Thyroid gland (tissue), 4 donors: Measurements from ENCODE around the gene PIGM.

Experiments used
- POLR2A ChIP-seq, 2 donors: fragments of 450-650 bp; IDR thresholded peaks; one replicate each; pipeline ENCODE4 v1.6.1; 2017; ENCODE audit warnings: antibody characterized with exemption in 2 of 2, mild to moderate bottlenecking in 2 of 2, moderate library complexity in 1 of 2
- TF ChIP-seq, protein P1 (sequence below), 6 experiments: fragments of 200-600 bp in 3 of 6; fragments of 450-650 bp in 3 of 6; sonication (generic) in 3 of 6; IDR thresholded peaks; one replicate each; pipeline ENCODE4 v1.5.1; 2016 to 2019; ENCODE audit warnings: antibody characterized with exemption in 6 of 6, mild to moderate bottlenecking in 2 of 6, inconsistent platforms in 1 of 6, moderate library complexity in 1 of 6

DNA sequence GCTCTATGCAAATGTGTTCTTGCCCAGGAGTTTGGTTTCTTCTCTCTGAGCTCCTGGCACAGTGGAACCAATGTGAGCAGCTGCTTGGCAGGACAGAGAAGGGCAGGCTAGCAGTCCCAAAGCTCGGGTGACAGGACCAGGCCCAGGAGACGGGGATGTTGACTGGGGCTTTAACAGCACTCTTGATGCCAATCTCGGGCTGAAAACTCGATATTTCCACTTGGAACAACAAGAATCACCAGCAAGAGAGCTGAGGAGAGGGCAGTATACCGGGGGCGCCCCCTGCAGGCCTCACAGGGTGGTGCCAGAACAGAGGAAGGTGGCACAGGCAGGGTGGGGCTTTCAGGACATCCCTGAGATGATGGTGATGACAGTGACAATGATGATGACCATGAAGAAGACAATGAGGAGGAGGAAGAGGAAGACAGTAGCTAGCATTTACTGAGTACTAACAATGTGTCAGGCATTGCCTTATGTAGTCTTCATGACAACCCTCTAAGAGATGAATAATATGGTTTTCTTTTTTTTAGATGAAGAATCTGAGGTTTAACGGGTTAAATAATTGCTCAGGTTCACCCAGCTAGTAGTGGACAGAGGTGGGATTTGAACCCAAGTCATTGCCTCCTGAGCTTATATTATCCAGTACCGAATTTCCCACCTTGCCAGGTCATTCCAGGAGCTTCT lies 46.9 kb upstream of the PIGM start:
- TF ChIP-seq, protein P1, sequence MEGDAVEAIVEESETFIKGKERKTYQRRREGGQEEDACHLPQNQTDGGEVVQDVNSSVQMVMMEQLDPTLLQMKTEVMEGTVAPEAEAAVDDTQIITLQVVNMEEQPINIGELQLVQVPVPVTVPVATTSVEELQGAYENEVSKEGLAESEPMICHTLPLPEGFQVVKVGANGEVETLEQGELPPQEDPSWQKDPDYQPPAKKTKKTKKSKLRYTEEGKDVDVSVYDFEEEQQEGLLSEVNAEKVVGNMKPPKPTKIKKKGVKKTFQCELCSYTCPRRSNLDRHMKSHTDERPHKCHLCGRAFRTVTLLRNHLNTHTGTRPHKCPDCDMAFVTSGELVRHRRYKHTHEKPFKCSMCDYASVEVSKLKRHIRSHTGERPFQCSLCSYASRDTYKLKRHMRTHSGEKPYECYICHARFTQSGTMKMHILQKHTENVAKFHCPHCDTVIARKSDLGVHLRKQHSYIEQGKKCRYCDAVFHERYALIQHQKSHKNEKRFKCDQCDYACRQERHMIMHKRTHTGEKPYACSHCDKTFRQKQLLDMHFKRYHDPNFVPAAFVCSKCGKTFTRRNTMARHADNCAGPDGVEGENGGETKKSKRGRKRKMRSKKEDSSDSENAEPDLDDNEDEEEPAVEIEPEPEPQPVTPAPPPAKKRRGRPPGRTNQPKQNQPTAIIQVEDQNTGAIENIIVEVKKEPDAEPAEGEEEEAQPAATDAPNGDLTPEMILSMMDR (IDR thresholded peaks at IDR 0.05), result peak in 5 of 6 experiments; percentile 28 to 54 (median 45)
- TF ChIP-seq POLR2A (IDR thresholded peaks at IDR 0.05), result no peak
